Measurements from ENCODE around the gene SLIT3. TPM values are rescaled to one million over a fixed set of nuclear protein-coding genes. Genes with fewer than 3 reads are reported as not detected.

The SLIT3 gene
- total and polyA plus RNA-seq, 10 of the 15 experiments (the other 5 are each of a cell fraction or from before 2014, with no cell fraction given): 0.05 TPM; not detected in 9

- WGBS (ENCODE audit: insufficient coverage, insufficient replicate concordance, low lambda C conversion rate, missing lambda C conversion rate): 44% methylated on average over 8 of the region's 8 CpGs
- no peaks in the 10 kb centered on the region for H3K79me2 ChIP-seq (ENCODE audit: control insufficient read depth, insufficient read depth, low read length)
- DNase-seq (ENCODE audit: low read depth, low spot score): no peak
- TF ChIP-seq STAT1 (conservative IDR thresholded peaks at IDR 0.05) (no peak), NFYB (IDR thresholded peaks at IDR 0.05; ENCODE audit: insufficient read depth, low read depth, low read length) (no peak), ZNF687 (IDR thresholded peaks at IDR 0.05) (no peak), POU2F2 (IDR thresholded peaks at IDR 0.05; ENCODE audit: borderline replicate concordance, low read depth, low read length) (no peak), IKZF1 (conservative IDR thresholded peaks at IDR 0.05) (no peak), IKZF2 (IDR thresholded peaks at IDR 0.05) (no peak), POLR2A (IDR thresholded peaks at IDR 0.05; ENCODE audit: low read depth, low read length) (no peak), TARDBP (IDR thresholded peaks at IDR 0.05; ENCODE audit: borderline replicate concordance) (no peak), CHD2 (IDR thresholded peaks at IDR 0.05; ENCODE audit: borderline replicate concordance, low read depth, low read length) (no peak), ZSCAN29 (IDR thresholded peaks at IDR 0.05) (no peak)
- no peaks in the 10 kb centered on the region for H4K20me1 ChIP-seq (ENCODE audit: control insufficient read depth, insufficient read depth)
- CTCF ChIA-PET: interaction anchor here (1.8 kb wide), 1 partner anchor 7 kb away, joined by 5 read pairs; no protein-coding TSS in a partner anchor
- no peaks in the 10 kb centered on the region for H3K4me1 ChIP-seq (ENCODE audit: control insufficient read depth, insufficient read depth, low read length)
- in situ Hi-C loops (cut with MboI) (no loop called here), intact Hi-C loops (cut with micrococcal nuclease; ENCODE audit: unreplicated experiment) (no loop called here)
- H3K9ac ChIP-seq (ENCODE audit: control insufficient read depth, insufficient read depth, low read length): no peak overlapping the region
- H3K9me3 ChIP-seq (replicated peaks; ENCODE audit: control insufficient read depth, insufficient read depth, low read length): no peaks in the 10 kb centered on the region
- no peak overlapping the region for H3K27ac ChIP-seq (ENCODE audit: control insufficient read depth, insufficient read depth)
- no peak overlapping the region for H2AFZ ChIP-seq (ENCODE audit: control insufficient read depth, low read depth, low read length)
- no peak overlapping the region for H3K4me3 ChIP-seq
- FAIRE-seq: no peak
- SMC1A ChIA-PET (ENCODE audit: uncharacterized antibody, unreplicated experiment): no interaction called here
- no TSS peak for BruUV-seq (replicated peaks)
- no peak for ATAC-seq
- no peak overlapping the region for H3K4me2 ChIP-seq (ENCODE audit: control insufficient read depth, insufficient read depth)
- H3K27me3 ChIP-seq (replicated peaks in 1 of 2; ENCODE audit: control insufficient read depth in 2 of 2, insufficient read depth in 2 of 2, low read length in 1 of 2): no peaks in the 10 kb centered on the region
- POLR2A ChIA-PET: no interaction called here
- no peaks in the 10 kb centered on the region for H3K36me3 ChIP-seq (ENCODE audit: control insufficient read depth in 2 of 2, insufficient read depth in 2 of 2, low read length in 1 of 2)
- RAD21 ChIA-PET (ENCODE audit: unreplicated experiment): no interaction called here
Measured at GRCh38 chr5:168740811-168741213, 560.1 kb downstream of the SLIT3 start.
